PC-9 (cell line): ENCODE measurements around the gene GLOD5.

ENCODE experiments used
- CTCF ChIP-seq: fragments of 200-600 bp; sonication (generic); conservative IDR thresholded peaks from 2 replicates; pipeline ENCODE4 v1.6.1; 2017; ENCODE audit warnings: mixed run types, antibody characterized with exemption, mild to moderate bottlenecking, moderate library complexity
- EZH2 ChIP-seq: fragments of 200-600 bp; sonication (generic); IDR thresholded peaks from 2 replicates; pipeline ENCODE4 v1.8.0; 2017; ENCODE audit warnings: antibody characterized with exemption, low read depth

DNA sequence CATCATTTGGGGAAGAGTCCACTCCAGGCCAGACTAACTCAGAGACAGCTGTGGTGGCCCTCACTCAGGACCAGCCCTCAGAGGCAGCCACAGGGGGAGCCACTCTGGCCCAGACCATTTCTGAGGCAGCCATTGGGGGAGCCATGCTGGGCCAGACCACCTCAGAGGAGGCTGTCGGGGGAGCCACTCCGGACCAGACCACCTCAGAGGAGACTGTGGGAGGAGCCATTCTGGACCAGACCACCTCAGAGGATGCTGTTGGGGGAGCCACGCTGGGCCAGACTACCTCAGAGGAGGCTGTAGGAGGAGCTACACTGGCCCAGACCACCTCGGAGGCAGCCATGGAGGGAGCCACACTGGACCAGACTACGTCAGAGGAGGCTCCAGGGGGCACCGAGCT lies 61.5 kb downstream of the GLOD5 start:
- TF ChIP-seq EZH2, result no peak
- TF ChIP-seq CTCF, result no peak
